Left ventricle myocardium inferior (tissue), 1 donor: ENCODE data around the gene SPATS2L. TPM values are rescaled to one million over a fixed set of nuclear protein-coding genes. Genes with fewer than 3 reads are reported as not detected.

ENCODE experiments used
- DNase-seq: peaks from one replicate; pipeline ENCODE4 v3.0.0-alpha.2; 2020
- H3K27ac ChIP-seq: fragments of 200-600 bp; replicated peaks from 2 replicates; pipeline ENCODE4 v1.8.0; 2021
- H3K27me3 ChIP-seq: fragments of 200-600 bp; 2 replicates; pipeline ENCODE4 v1.8.0; 2021; ENCODE audit warnings: low read depth
- H3K36me3 ChIP-seq: fragments of 200-600 bp; 2 replicates; pipeline ENCODE4 v1.8.0; 2021
- H3K4me1 ChIP-seq: fragments of 200-600 bp; 2 replicates; pipeline ENCODE4 v1.8.0; 2021
- H3K4me3 ChIP-seq: fragments of 200-600 bp; 2 replicates; pipeline ENCODE4 v1.8.0; 2021; ENCODE audit warnings: mild to moderate bottlenecking, moderate library complexity
- H3K9me3 ChIP-seq: fragments of 200-600 bp; replicated peaks from 2 replicates; pipeline ENCODE4 v1.8.0; 2021
- intact Hi-C: fragments of 100-400 bp; cut with micrococcal nuclease; formaldehyde crosslinking; loops from one replicate; pipeline ENCODE4 v1.11.0; 2022
- total RNA-seq: library from RNA; stranded (reverse); fragmentation: NEBNext Ultra II Directional; extraction: Animal tissue kit (Norgen Biotek cat#: 25700); gene quantifications from one replicate; pipeline ENCODE4 v1.2.1, GENCODE V29; 2021
- TF ChIP-seq, protein P1 (sequence below): fragments of 200-600 bp; IDR thresholded peaks from 2 replicates; pipeline ENCODE4 v1.8.0; 2021; ENCODE audit warnings: antibody characterized with exemption, mild to moderate bottlenecking, borderline replicate concordance
- donor health status: DM: no; HTN: yes; CAD: no; lungs with severe emphysema.

SPATS2L gene
- total RNA-seq, 1 donor from 2014 or later = 54.9 TPM

DNA sequence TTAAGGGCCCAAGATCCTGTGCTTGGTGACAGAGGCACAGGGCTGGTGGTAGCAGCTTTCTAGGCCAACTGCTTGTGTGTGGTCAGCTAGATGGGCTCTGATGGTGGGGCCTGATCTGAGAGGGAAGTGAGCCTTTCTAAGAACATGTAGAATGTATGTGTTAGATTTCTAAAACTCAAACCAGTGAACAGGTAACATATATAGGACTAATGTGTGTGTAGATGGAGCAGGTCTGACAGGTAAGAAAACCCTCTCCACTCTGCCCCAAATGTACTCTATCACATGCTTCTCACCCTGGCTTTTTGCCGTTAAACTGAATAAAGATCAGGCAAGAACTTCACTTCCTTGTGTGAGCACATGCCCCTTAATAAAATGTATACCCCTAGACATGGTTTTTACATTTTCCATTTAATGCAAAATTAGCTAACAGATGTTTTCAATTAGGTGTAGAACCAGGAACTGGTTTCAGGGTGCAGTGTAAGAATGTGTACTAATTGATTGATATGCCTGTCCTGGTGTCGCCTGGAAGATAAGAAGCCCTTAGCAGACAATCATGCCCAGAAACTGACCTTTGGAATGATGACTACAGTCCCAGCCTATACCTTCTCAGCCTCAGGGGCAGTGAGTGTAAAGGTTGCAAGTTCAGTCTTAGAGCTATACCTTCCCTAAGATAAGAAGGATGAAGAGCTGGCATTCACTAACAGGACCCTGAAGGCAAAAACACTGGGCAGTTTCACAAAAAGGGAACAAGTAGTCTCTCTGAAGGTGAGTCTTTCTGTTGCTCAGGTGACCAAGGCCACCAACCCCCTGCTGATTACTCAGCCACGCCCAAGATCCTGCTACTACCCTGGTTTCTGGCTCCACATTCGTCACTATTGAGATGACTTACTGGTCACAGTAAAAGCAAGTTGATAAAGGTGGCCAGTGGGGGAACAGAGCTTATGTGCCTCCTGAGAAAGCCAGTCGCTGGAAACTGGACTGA is 71.2 kb downstream of the SPATS2L start:
- no peaks in the 10 kb centered on the region for H3K27me3 ChIP-seq
- TF ChIP-seq, protein P1, sequence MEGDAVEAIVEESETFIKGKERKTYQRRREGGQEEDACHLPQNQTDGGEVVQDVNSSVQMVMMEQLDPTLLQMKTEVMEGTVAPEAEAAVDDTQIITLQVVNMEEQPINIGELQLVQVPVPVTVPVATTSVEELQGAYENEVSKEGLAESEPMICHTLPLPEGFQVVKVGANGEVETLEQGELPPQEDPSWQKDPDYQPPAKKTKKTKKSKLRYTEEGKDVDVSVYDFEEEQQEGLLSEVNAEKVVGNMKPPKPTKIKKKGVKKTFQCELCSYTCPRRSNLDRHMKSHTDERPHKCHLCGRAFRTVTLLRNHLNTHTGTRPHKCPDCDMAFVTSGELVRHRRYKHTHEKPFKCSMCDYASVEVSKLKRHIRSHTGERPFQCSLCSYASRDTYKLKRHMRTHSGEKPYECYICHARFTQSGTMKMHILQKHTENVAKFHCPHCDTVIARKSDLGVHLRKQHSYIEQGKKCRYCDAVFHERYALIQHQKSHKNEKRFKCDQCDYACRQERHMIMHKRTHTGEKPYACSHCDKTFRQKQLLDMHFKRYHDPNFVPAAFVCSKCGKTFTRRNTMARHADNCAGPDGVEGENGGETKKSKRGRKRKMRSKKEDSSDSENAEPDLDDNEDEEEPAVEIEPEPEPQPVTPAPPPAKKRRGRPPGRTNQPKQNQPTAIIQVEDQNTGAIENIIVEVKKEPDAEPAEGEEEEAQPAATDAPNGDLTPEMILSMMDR = no peak
- no peaks in the 10 kb centered on the region for H3K36me3 ChIP-seq
- no peak for DNase-seq
- no peaks in the 10 kb centered on the region for H3K9me3 ChIP-seq
- H3K27ac ChIP-seq = peak overlapping the region; percentile 64
- no peak overlapping the region for H3K4me3 ChIP-seq
- intact Hi-C loops = no loop called here
- H3K4me1 ChIP-seq = peaks cover 88% of the 10 kb centered on the region

DNA sequence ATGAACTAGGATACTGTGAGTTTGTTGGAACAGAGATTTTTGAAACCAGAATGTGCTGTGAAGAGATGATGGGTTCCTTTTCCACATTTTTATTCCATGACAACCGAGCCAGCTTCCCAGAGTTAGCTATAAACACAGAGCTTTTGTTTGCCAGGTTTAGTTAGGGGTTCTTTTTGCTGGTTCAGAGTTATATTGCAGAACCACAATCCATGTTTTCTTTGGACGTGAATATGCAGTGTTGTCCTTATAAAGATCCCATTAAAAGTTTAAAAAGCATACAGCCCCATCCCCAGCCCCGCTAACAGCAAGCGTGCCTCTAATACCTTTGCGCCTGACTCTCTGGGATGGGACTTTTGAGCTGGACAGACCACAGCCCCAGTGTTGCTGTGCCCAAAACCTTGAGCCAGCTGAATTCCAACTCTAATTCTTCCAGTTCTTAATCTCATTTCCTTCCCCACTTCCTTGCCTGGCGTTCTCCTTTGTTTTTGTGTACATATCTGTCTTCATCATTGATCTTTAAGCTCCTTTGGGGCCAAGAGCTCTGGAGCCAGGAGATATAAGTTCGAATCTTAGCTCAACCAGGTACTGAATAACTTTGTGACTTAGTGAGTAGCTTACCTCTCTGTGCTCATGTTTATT is 72.3 kb downstream of the SPATS2L start:
- Histone ChIP-seq H3K27me3 (no peaks in the 10 kb centered on the region), H3K4me3 (no peak overlapping the region), H3K27ac (peak overlapping the region; percentile 64), H3K4me1 (peaks cover 87% of the 10 kb centered on the region), H3K36me3 (no peaks in the 10 kb centered on the region), H3K9me3 (no peaks in the 10 kb centered on the region)
- no peak for DNase-seq
- TF ChIP-seq, protein P1 = no peak
- intact Hi-C loops = no loop called here

DNA sequence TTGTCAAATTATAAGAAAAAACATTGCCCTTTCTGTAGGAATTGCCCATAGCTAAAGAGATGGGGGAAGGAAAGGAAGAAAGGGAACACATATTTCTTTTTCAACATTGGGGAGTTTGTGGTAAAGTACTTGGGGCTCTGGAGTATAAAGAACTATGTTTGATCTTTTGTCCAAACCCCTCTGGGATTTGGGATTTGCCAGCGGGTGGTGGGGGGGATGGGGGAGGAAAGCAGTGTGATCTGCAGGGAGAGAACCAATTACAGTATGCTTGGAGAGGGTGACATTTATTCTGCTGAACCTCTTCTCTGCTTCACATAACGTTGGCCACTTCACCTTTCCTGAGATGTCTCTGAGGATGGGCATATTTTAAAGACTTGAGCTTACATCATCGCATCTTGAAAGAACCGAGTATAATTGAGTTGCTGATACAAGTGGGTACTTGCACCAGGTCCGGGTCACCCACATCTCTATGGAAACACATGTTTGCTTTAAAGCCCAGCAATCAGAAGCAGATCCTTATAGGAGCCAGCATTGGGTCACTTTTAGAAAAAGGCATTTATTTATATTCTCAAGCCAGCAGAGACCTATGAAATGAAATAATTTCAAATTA is 73.1 kb downstream of the SPATS2L start:
- Histone ChIP-seq H3K4me1 (peaks cover 78% of the 10 kb centered on the region), H3K36me3 (no peaks in the 10 kb centered on the region), H3K27ac (no peak overlapping the region), H3K9me3 (no peaks in the 10 kb centered on the region), H3K4me3 (no peak overlapping the region), H3K27me3 (no peaks in the 10 kb centered on the region)
- TF ChIP-seq, protein P1 = no peak
- intact Hi-C loops = no loop called here
- DNase-seq = no peak

DNA sequence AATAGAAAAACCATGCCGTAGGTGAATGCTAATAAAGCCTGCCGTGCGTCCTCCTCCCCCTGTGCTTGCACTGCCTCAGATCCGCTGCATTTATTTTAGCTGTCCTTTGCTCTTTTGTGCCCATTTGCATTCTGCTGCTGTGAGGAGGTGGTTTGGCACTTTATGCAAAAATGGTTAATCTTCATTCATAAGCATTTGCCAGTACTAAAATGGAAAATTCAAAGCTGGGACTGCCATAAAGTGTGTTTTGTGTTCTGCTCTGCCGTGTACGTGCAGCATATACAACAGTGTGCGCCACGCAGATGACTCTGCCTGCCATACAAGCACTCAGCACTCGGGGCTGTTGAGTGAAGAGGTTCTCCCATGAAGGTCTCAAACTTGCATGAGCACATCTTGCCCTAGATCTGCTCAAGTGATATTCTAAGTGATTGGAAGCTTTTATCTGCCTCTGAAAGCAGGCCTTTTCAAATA is 73.6 kb downstream of the SPATS2L start:
- H3K27ac ChIP-seq = no peak overlapping the region
- TF ChIP-seq, protein P1 = no peak
- H3K36me3 ChIP-seq = no peaks in the 10 kb centered on the region
- no peaks in the 10 kb centered on the region for H3K9me3 ChIP-seq
- no peaks in the 10 kb centered on the region for H3K27me3 ChIP-seq
- no peak overlapping the region for H3K4me3 ChIP-seq
- peaks cover 74% of the 10 kb centered on the region for H3K4me1 ChIP-seq
- no peak for DNase-seq
- intact Hi-C loops = no loop called here

DNA sequence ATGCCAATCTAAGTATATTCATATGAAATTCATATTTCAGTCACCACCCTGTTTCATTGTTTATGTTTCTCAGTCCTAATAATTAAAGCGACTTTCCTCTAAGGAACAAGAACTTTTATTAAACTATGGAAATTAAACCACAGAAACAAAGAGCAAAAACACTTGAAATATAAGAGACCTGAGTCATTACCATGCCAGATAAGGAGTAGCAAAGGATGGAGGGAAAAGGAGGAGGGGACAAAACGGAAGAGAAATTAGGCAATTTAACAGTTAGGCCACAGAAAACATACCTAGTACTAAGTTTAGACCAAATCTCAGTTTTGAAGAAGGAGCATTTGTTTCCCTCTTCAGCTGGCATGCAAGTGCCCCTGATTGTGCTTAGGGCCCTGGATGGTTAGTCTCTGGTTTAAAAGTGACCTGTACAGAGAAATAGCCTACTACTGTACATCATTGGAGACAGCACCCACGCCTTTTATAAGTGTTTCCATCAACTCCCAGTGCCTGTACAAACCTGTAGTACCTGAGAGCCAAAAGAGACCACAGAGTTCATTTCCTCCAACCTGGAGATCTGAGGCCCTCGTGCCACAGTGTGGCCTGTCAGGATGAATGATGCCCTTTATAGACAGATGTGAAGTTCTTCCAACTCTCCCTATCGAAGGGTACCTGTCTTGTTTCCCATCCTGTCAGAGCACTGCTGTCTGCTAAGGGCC is 74.5 kb downstream of the SPATS2L start:
- H3K9me3 ChIP-seq = no peaks in the 10 kb centered on the region
- DNase-seq = no peak
- no peaks in the 10 kb centered on the region for H3K36me3 ChIP-seq
- H3K27ac ChIP-seq = no peak overlapping the region
- H3K4me1 ChIP-seq = peaks cover 65% of the 10 kb centered on the region
- TF ChIP-seq, protein P1 = no peak
- no peak overlapping the region for H3K4me3 ChIP-seq
- intact Hi-C loops = no loop called here
- H3K27me3 ChIP-seq = no peaks in the 10 kb centered on the region
